IPS-18c (cell line): ENCODE results near the gene BCL2L1.

Source experiments
- H3K4me3 ChIP-seq: 2 replicates; pipeline ENCODE4 v1.7.0; 2013; ENCODE audit warnings: low read depth, mild to moderate bottlenecking, low read length, moderate library complexity; ENCODE audit not compliant: insufficient read depth
- H3K9me3 ChIP-seq: one replicate; pipeline ENCODE4 v1.6.1; 2013; ENCODE audit warnings: mild to moderate bottlenecking, low read length, moderate library complexity; ENCODE audit not compliant: control insufficient read depth, insufficient read depth

BCL2L1 gene

GRCh38 chr20:31684153-31685015, 38.3 kb downstream of the BCL2L1 start:
- no peak overlapping the region for H3K4me3 ChIP-seq
- no peaks in the 10 kb centered on the region for H3K9me3 ChIP-seq

- Histone ChIP-seq H3K9me3 (no peaks in the 10 kb centered on the region), H3K4me3 (no peak overlapping the region)
Measured at GRCh38 chr20:31682927-31683326, 39.7 kb downstream of the BCL2L1 start.

GRCh38 chr20:31682352-31682751, 40.3 kb downstream of the BCL2L1 start:
- H3K9me3 ChIP-seq, result no peaks in the 10 kb centered on the region
- no peak overlapping the region for H3K4me3 ChIP-seq

- Histone ChIP-seq H3K4me3 (no peak overlapping the region), H3K9me3 (no peaks in the 10 kb centered on the region)
Measured at GRCh38 chr20:31681769-31682168, 40.9 kb downstream of the BCL2L1 start.

GRCh38 chr20:31681128-31681727, 41.4 kb downstream of the BCL2L1 start:
- Histone ChIP-seq H3K9me3 (no peaks in the 10 kb centered on the region), H3K4me3 (no peak overlapping the region)

GRCh38 chr20:31680286-31681127, 42.2 kb downstream of the BCL2L1 start:
- Histone ChIP-seq H3K4me3 (no peak overlapping the region), H3K9me3 (no peaks in the 10 kb centered on the region)

GRCh38 chr20:31679357-31680285, 43.0 kb downstream of the BCL2L1 start:
- H3K9me3 ChIP-seq, result no peaks in the 10 kb centered on the region
- no peak overlapping the region for H3K4me3 ChIP-seq

- H3K4me3 ChIP-seq, result no peak overlapping the region
- H3K9me3 ChIP-seq, result no peaks in the 10 kb centered on the region
Measured at GRCh38 chr20:31678389-31679356, 44.0 kb downstream of the BCL2L1 start.

- Histone ChIP-seq H3K4me3 (no peak overlapping the region), H3K9me3 (no peaks in the 10 kb centered on the region)
Measured at GRCh38 chr20:31677553-31678260, 45.0 kb downstream of the BCL2L1 start.

GRCh38 chr20:31676609-31676989, 46.1 kb downstream of the BCL2L1 start:
- H3K4me3 ChIP-seq, result no peak overlapping the region

GRCh38 chr20:31675828-31676608, 46.6 kb downstream of the BCL2L1 start:
- H3K4me3 ChIP-seq, result no peak overlapping the region
- H3K9me3 ChIP-seq, result no peaks in the 10 kb centered on the region

More at GRCh38 chr20:31676609-31676989, 46.1 kb downstream of the BCL2L1 start:
- H3K9me3 ChIP-seq, result no peaks in the 10 kb centered on the region

GRCh38 chr20:31674895-31675827, 47.5 kb downstream of the BCL2L1 start:
- no peak overlapping the region for H3K4me3 ChIP-seq
- H3K9me3 ChIP-seq, result no peaks in the 10 kb centered on the region

GRCh38 chr20:31673943-31674463, 48.7 kb downstream of the BCL2L1 start:
- H3K9me3 ChIP-seq, result no peaks in the 10 kb centered on the region
- no peak overlapping the region for H3K4me3 ChIP-seq
